Panc1 (cell line): Measurements from ENCODE around the gene PAPOLB.

Source experiments
- POLR2AphosphoS5 ChIP-seq: IDR thresholded peaks from 2 replicates; pipeline ENCODE4 v1.6.1; 2012; ENCODE audit warnings: mild to moderate bottlenecking, low read depth, low read length, moderate library complexity
- SIN3A ChIP-seq: IDR thresholded peaks from 2 replicates; pipeline ENCODE4 v1.6.1; 2012; ENCODE audit warnings: low read depth, mild to moderate bottlenecking, low read length, moderate library complexity, borderline replicate concordance; ENCODE audit not compliant: insufficient read depth
- TF ChIP-seq, protein P1 (sequence below): fragments of 450-650 bp; IDR thresholded peaks from 2 replicates; pipeline ENCODE4 v1.5.1; 2017; ENCODE audit warnings: mild to moderate bottlenecking
- TF ChIP-seq, protein P2 (sequence below), 2 experiments: IDR thresholded peaks; 2 replicates each; pipeline ENCODE4 v1.6.1; 2011 to 2012; ENCODE audit warnings: low read depth in 2 of 2, control low read depth in 1 of 2, low read length in 1 of 2, mild to moderate bottlenecking in 1 of 2, moderate library complexity in 1 of 2; ENCODE audit not compliant: insufficient read depth in 1 of 2

DNA sequence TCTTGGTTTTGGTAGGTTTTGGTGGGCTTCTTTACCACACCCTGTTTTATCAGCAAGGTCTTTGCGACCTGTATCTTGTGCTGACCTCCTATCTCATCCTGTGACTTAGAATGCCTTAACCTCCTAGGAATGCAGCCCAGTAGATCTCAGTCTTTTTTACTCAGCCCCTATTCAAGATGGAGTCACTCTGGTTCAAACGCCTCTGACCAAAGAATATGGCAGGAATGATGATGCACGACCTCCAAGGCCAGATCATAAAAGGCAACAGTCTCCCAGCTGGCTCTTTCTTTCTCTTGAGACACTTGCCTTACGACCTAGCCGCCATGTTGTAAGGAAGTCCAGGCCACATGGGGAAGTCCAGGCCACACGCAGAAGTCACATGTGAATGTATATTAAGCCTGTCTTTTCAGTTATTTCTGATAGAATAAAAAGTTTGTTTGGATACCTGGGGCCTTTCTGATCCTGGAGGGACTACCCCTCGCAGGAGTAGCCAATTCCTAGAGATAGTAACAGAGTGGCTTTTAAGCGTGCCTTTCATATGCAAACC lies 32.2 kb upstream of the PAPOLB start:
- TF ChIP-seq, protein P1, sequence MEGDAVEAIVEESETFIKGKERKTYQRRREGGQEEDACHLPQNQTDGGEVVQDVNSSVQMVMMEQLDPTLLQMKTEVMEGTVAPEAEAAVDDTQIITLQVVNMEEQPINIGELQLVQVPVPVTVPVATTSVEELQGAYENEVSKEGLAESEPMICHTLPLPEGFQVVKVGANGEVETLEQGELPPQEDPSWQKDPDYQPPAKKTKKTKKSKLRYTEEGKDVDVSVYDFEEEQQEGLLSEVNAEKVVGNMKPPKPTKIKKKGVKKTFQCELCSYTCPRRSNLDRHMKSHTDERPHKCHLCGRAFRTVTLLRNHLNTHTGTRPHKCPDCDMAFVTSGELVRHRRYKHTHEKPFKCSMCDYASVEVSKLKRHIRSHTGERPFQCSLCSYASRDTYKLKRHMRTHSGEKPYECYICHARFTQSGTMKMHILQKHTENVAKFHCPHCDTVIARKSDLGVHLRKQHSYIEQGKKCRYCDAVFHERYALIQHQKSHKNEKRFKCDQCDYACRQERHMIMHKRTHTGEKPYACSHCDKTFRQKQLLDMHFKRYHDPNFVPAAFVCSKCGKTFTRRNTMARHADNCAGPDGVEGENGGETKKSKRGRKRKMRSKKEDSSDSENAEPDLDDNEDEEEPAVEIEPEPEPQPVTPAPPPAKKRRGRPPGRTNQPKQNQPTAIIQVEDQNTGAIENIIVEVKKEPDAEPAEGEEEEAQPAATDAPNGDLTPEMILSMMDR, result no peak
- TF ChIP-seq SIN3A, result no peak
- TF ChIP-seq POLR2AphosphoS5, result no peak
- TF ChIP-seq, protein P2, sequence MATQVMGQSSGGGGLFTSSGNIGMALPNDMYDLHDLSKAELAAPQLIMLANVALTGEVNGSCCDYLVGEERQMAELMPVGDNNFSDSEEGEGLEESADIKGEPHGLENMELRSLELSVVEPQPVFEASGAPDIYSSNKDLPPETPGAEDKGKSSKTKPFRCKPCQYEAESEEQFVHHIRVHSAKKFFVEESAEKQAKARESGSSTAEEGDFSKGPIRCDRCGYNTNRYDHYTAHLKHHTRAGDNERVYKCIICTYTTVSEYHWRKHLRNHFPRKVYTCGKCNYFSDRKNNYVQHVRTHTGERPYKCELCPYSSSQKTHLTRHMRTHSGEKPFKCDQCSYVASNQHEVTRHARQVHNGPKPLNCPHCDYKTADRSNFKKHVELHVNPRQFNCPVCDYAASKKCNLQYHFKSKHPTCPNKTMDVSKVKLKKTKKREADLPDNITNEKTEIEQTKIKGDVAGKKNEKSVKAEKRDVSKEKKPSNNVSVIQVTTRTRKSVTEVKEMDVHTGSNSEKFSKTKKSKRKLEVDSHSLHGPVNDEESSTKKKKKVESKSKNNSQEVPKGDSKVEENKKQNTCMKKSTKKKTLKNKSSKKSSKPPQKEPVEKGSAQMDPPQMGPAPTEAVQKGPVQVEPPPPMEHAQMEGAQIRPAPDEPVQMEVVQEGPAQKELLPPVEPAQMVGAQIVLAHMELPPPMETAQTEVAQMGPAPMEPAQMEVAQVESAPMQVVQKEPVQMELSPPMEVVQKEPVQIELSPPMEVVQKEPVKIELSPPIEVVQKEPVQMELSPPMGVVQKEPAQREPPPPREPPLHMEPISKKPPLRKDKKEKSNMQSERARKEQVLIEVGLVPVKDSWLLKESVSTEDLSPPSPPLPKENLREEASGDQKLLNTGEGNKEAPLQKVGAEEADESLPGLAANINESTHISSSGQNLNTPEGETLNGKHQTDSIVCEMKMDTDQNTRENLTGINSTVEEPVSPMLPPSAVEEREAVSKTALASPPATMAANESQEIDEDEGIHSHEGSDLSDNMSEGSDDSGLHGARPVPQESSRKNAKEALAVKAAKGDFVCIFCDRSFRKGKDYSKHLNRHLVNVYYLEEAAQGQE (IDR thresholded peaks at IDR 0.05; ENCODE audit: insufficient read depth in 1 of 2, low read depth in 2 of 2, low read length in 1 of 2), result no peak
